PFSK-1 (cell line): ENCODE results near the gene CCL17.

ENCODE experiments used
- FOXP2 ChIP-seq: optimal IDR thresholded peaks from 2 replicates; pipeline ENCODE3; 2011; ENCODE audit warnings: borderline replicate concordance, control low read depth, inconsistent platforms; ENCODE audit not compliant: insufficient read depth; ENCODE audit errors: extremely low read length, extremely low read depth
- POLR2AphosphoS5 ChIP-seq: IDR thresholded peaks from 2 replicates; pipeline ENCODE4 v1.6.1; 2012; ENCODE audit warnings: low read depth, mild to moderate bottlenecking, control low read depth, low read length, moderate library complexity
- REST ChIP-seq, 2 experiments: IDR thresholded peaks; 2 replicates each; pipeline versions ENCODE4 v1.6.1 to v1.8.0; 2011 to 2012; ENCODE audit warnings: low read depth in 2 of 2, low read length in 2 of 2, control low read depth in 1 of 2, inconsistent platforms in 1 of 2, mild to moderate bottlenecking in 1 of 2, moderate library complexity in 1 of 2; ENCODE audit not compliant: insufficient read depth in 1 of 2
- SIN3A ChIP-seq: IDR thresholded peaks from 2 replicates; pipeline ENCODE4 v1.6.1; 2012; ENCODE audit warnings: mild to moderate bottlenecking, low read length, moderate library complexity, borderline replicate concordance; ENCODE audit not compliant: insufficient read depth
- TAF1 ChIP-seq: IDR thresholded peaks from 2 replicates; pipeline ENCODE4 v1.6.1; 2012; ENCODE audit warnings: low read length, control low read depth, borderline replicate concordance; ENCODE audit not compliant: insufficient read depth

Gene CCL17

GRCh38 chr16:57388359-57389086 lies 16.0 kb upstream of the CCL17 start:
- no peak for TF ChIP-seq POLR2AphosphoS5
- no peak for TF ChIP-seq SIN3A
- TF ChIP-seq FOXP2, result no peak

- TF ChIP-seq TAF1 (no peak), FOXP2 (no peak), POLR2AphosphoS5 (no peak), SIN3A (no peak), REST (IDR thresholded peaks at IDR 0.05; ENCODE audit: insufficient read depth in 1 of 2, low read depth in 2 of 2, low read length in 2 of 2) (no peak)
These were observed 15.5 kb upstream of the CCL17 start for GRCh38 chr16:57389087-57389468.

- TF ChIP-seq POLR2AphosphoS5, result no peak
- no peak for TF ChIP-seq FOXP2
- TF ChIP-seq SIN3A, result no peak
- no peak for TF ChIP-seq REST (IDR thresholded peaks at IDR 0.05; ENCODE audit: insufficient read depth in 1 of 2, low read depth in 2 of 2, low read length in 2 of 2)
- TF ChIP-seq TAF1, result no peak
These were observed 13.8 kb upstream of the CCL17 start for GRCh38 chr16:57390636-57391295.

- TF ChIP-seq REST (IDR thresholded peaks at IDR 0.05; ENCODE audit: insufficient read depth in 1 of 2, low read depth in 2 of 2, low read length in 2 of 2), result no peak
- TF ChIP-seq POLR2AphosphoS5, result no peak
- TF ChIP-seq FOXP2, result no peak
- no peak for TF ChIP-seq SIN3A
- TF ChIP-seq TAF1, result no peak
These were observed 13.3 kb upstream of the CCL17 start for GRCh38 chr16:57391300-57391699.

- TF ChIP-seq TAF1 (no peak), FOXP2 (no peak), SIN3A (no peak), REST (IDR thresholded peaks at IDR 0.05; ENCODE audit: insufficient read depth in 1 of 2, low read depth in 2 of 2, low read length in 2 of 2) (no peak), POLR2AphosphoS5 (no peak)
These were observed 12.9 kb upstream of the CCL17 start for GRCh38 chr16:57391708-57392107.
